Mucosa of descending colon (tissue), 3 donors: ENCODE measurements around the gene SLC23A3. TPM values are rescaled to one million over a fixed set of nuclear protein-coding genes. Genes with fewer than 3 reads are reported as not detected.

ENCODE experiments used
- ATAC-seq: fragments of 200-7000 bp; cut with Tn5 transposase; one replicate; pipeline ENCODE4 v1.9.1; 2020; ENCODE audit warnings: mild to moderate bottlenecking, moderate library complexity
- DNase-seq, 3 donors: peaks; one replicate each; pipeline ENCODE4 v3.0.0-alpha.2; 2020
- H3K36me3 ChIP-seq: fragments of 200-600 bp; one replicate; pipeline ENCODE4 v1.8.0; 2021; ENCODE audit warnings: low read depth, mild to moderate bottlenecking
- H3K4me1 ChIP-seq: fragments of 200-600 bp; one replicate; pipeline ENCODE4 v1.8.0; 2021; ENCODE audit warnings: low read depth, mild to moderate bottlenecking
- H3K4me3 ChIP-seq: fragments of 200-600 bp; one replicate; pipeline ENCODE4 v1.8.0; 2021; ENCODE audit warnings: mild to moderate bottlenecking
- H3K9me3 ChIP-seq: fragments of 200-600 bp; one replicate; pipeline ENCODE4 v1.8.0; 2021; ENCODE audit warnings: mild to moderate bottlenecking
- intact Hi-C, 2 donors: fragments of 100-400 bp; cut with DNase I in 1 of 2; cut with micrococcal nuclease in 1 of 2; formaldehyde crosslinking; loops; one replicate each; pipeline versions ENCODE4 v1.11.0 to v1.11.1; 2022; cut with DNase I, micrococcal nuclease
- total RNA-seq, 3 donors: library from RNA; stranded (reverse); fragmentation: NEBNext Ultra II Directional in 2 of 3; extraction: Animal tissue kit (Norgen Biotek cat#: 25700) in 2 of 3; gene quantifications; one replicate each; pipeline versions ENCODE4 v1.2.1 to v1.2.4, GENCODE V29; 2021 to 2023
- TF ChIP-seq, protein P1 (sequence below): fragments of 200-600 bp; IDR thresholded peaks from one replicate; pipeline ENCODE4 v1.8.0; 2022; ENCODE audit warnings: antibody characterized with exemption, mild to moderate bottlenecking
- donor health status: DM: no; HTN: no; CAD: no; lungs with moderate emphysema.
- donor health status: DM: no; HTN: no; CAD: no.
- donor health status: DM: no; HTN: yes; CAD: no.

The SLC23A3 gene
- total RNA-seq, 3 donors from 2014 or later, result 5.8 to 13.6 (median 7.6) TPM

DNA sequence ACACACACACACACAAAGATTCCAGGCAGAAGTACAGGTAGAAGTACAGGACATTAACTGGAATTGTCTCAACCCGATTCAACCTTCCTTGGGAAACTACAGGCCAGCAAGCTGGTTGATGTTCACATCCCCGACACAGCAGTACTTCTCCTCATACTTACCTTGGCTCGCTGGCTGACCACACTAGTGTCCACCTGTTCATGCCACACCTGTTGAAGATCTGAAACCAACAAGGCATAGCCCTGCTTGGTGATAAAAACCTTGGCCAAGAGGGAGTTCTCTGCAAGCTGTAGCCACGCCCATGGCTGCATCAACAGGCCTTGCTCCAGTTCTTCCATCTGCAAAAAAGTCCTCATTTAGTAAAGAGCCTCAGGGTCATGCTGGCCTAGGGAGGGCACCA is 11.8 kb downstream of the SLC23A3 start:
- Histone ChIP-seq H3K36me3 (no peaks in the 10 kb centered on the region), H3K9me3 (no peaks in the 10 kb centered on the region), H3K4me3 (no peak overlapping the region), H3K4me1 (peaks cover 5% of the 10 kb centered on the region)
- ATAC-seq, result no peak
- TF ChIP-seq, protein P1, sequence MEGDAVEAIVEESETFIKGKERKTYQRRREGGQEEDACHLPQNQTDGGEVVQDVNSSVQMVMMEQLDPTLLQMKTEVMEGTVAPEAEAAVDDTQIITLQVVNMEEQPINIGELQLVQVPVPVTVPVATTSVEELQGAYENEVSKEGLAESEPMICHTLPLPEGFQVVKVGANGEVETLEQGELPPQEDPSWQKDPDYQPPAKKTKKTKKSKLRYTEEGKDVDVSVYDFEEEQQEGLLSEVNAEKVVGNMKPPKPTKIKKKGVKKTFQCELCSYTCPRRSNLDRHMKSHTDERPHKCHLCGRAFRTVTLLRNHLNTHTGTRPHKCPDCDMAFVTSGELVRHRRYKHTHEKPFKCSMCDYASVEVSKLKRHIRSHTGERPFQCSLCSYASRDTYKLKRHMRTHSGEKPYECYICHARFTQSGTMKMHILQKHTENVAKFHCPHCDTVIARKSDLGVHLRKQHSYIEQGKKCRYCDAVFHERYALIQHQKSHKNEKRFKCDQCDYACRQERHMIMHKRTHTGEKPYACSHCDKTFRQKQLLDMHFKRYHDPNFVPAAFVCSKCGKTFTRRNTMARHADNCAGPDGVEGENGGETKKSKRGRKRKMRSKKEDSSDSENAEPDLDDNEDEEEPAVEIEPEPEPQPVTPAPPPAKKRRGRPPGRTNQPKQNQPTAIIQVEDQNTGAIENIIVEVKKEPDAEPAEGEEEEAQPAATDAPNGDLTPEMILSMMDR, result no peak
- DNase-seq, result no peak
- intact Hi-C loops, result loop anchor here (10.0 kb wide), 2 partner anchors 103 to 123 kb away; no protein-coding TSS in a partner anchor

DNA sequence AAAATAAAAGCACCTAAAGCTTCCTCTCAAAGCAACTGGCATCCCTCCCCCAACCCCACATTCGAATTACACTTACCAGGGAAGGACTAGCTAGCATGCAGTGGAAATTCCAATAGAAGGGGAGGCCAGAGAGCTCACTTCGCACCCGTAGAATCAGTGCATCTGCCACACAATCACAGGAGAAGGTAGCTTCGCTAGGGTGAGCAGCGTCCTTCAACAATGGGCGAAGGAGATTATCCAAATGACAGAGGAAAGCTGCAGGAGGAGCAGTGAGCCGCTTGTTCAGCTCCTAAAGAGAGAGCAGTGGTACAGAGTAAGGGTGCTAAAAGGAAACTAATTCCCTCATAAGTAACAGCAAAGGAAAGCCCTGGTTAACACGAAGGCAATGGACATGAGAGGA is 12.4 kb downstream of the SLC23A3 start:
- TF ChIP-seq, protein P1, result no peak
- intact Hi-C loops, result loop anchor here (10.0 kb wide), 2 partner anchors 103 to 123 kb away; no protein-coding TSS in a partner anchor
- Histone ChIP-seq H3K9me3 (no peaks in the 10 kb centered on the region), H3K4me1 (peaks cover 5% of the 10 kb centered on the region), H3K36me3 (no peaks in the 10 kb centered on the region), H3K4me3 (no peak overlapping the region)
- DNase-seq (no peak), ATAC-seq (no peak)

DNA sequence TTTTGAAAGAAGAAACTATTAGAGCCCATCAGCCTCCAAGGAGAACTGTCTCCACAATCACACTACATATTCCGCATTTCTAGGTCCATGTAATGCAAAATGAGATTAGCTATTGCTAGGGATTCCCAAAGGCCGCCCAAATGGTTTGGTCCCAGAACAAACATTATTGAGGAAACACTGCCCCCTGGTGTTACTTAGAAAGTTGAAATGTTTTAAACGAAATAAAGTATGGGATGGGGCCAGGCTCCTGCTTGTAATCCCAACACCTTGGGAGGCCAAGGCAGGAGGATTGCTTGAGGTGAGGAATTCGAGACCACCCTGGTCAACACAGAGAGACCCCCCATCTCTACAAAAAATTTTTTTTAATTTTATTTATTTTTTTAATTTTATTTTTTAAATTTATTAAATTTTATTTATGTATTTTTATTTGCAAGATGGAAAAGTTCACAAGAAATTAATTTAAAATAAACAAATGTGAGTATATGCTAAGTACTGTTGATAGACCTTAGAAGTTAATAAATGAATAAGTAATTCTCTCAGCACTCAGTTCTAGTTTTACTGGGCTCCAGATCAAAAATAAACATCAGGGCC is 14.7 kb downstream of the SLC23A3 start:
- DNase-seq (peak in 1 of 3 donors; percentile 75), ATAC-seq (peak; percentile 85)
- H3K36me3 ChIP-seq, result no peaks in the 10 kb centered on the region
- H3K4me1 ChIP-seq, result peaks cover 5% of the 10 kb centered on the region
- no peak overlapping the region for H3K4me3 ChIP-seq
- TF ChIP-seq, protein P1, result no peak
- no peaks in the 10 kb centered on the region for H3K9me3 ChIP-seq
- intact Hi-C loops, result loop anchor here (10.0 kb wide), 2 partner anchors 100 to 120 kb away; no protein-coding TSS in a partner anchor

DNA sequence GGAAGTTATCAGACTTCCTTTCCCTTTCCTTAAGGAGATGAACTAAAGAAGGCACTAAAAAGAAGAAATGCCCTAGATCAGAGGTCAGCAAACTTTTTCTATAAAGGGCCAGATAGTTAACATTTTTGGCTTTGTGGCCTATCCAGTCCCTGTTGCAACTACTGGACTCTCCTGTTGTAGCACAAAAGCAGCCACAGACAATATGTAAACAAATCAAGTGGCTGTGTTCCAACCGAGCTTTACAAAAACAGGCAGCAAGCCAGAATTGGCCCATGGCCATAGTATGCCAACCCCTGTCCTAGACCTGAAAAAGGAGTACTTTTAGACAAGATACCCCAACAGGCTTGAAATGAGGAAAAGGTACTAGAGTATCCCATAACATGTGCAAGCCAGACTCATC is 20.2 kb downstream of the SLC23A3 start:
- intact Hi-C loops, result loop anchor here (10.0 kb wide), 2 partner anchors 95 to 115 kb away; no protein-coding TSS in a partner anchor
- no peaks in the 10 kb centered on the region for H3K9me3 ChIP-seq
- H3K36me3 ChIP-seq, result no peaks in the 10 kb centered on the region
- no peak overlapping the region for H3K4me3 ChIP-seq
- TF ChIP-seq, protein P1, result no peak
- DNase-seq (peak in 1 of 3 donors; percentile 24), ATAC-seq (no peak)
- H3K4me1 ChIP-seq, result no peaks in the 10 kb centered on the region

DNA sequence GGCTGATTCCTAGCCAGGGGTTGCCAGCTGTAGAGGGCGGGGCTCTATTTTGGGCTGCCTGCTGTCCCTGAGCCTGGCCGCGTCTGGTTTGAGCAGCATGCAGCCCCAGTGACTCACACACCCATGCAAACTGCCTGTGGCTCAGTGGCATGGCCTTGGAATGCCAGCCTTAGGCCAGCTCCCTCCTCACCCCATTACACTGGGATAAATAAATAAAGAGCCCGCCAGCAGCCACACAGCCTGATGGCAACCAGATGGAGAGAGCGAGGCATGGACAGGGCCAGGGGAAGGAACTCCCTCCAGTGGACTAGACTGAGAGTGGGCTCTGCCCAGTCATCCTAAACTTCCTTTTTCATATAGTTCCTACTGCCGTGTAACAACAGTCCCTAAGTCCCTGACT is 27.5 kb downstream of the SLC23A3 start:
- no peaks in the 10 kb centered on the region for H3K4me1 ChIP-seq
- intact Hi-C loops, result no loop called here
- H3K9me3 ChIP-seq, result no peaks in the 10 kb centered on the region
- DNase-seq (no peak), ATAC-seq (peak; percentile 20)
- TF ChIP-seq, protein P1, result no peak
- no peaks in the 10 kb centered on the region for H3K36me3 ChIP-seq
- no peak overlapping the region for H3K4me3 ChIP-seq
